SK-N-SH treated with all-trans-retinoic acid at 6 μM for 48 hours (cell line): Measurements from ENCODE around the gene GALNTL6.

Experiments
- ATAC-seq: fragments of 200-7000 bp; cut with Tn5 transposase; 3 replicates; pipeline ENCODE4 v1.9.1; 2020; ENCODE audit warnings: mild to moderate bottlenecking, moderate library complexity
- ARNTL ChIP-seq: fragments of 450-650 bp; formaldehyde crosslinking; IDR thresholded peaks from 2 replicates; pipeline ENCODE4 v1.5.0; 2020; ENCODE audit warnings: low read depth, mild to moderate bottlenecking, moderate library complexity, borderline replicate concordance
- BACH2 ChIP-seq: fragments of 250-450 bp; sonication (Bioruptor Pico); IDR thresholded peaks from 2 replicates; pipeline ENCODE4 v1.9.0; 2021; ENCODE audit warnings: mild to moderate bottlenecking, borderline replicate concordance
- CSDC2 ChIP-seq: fragments of 250-450 bp; sonication (Bioruptor Pico); IDR thresholded peaks from 2 replicates; pipeline ENCODE4 v1.5.0; 2020; ENCODE audit warnings: mild to moderate bottlenecking, moderate library complexity
- ESRRG ChIP-seq: fragments of 250-450 bp; sonication (Bioruptor Pico); IDR thresholded peaks from 2 replicates; pipeline ENCODE4 v1.6.1; 2021; ENCODE audit warnings: mild to moderate bottlenecking
- GLIS3 ChIP-seq: fragments of 250-450 bp; sonication (Bioruptor Pico); IDR thresholded peaks from 2 replicates; pipeline ENCODE4 v1.5.0; 2020; ENCODE audit warnings: mild to moderate bottlenecking, moderate library complexity
- ISL1 ChIP-seq: fragments of 250-450 bp; sonication (Bioruptor Pico); IDR thresholded peaks from 2 replicates; pipeline ENCODE4 v2.1.2; 2022; ENCODE audit warnings: mild to moderate bottlenecking, moderate library complexity
- OSR1 ChIP-seq: fragments of 250-450 bp; sonication (Bioruptor Pico); IDR thresholded peaks from 2 replicates; pipeline ENCODE4 v1.8.0; 2022; ENCODE audit warnings: moderate library complexity, mild to moderate bottlenecking, inconsistent platforms
- PPARA ChIP-seq: fragments of 250-450 bp; sonication (Bioruptor Pico); IDR thresholded peaks from 2 replicates; pipeline ENCODE4 v1.5.0; 2020; ENCODE audit warnings: mild to moderate bottlenecking, borderline replicate concordance
- RARB ChIP-seq: fragments of 250-450 bp; sonication (Bioruptor Pico); IDR thresholded peaks from 2 replicates; pipeline ENCODE4 v1.8.0; 2021; ENCODE audit warnings: mild to moderate bottlenecking, moderate library complexity
- SNAI2 ChIP-seq: fragments of 250-450 bp; sonication (Bioruptor Pico); IDR thresholded peaks from 2 replicates; pipeline ENCODE4 v1.5.0; 2020; ENCODE audit warnings: mild to moderate bottlenecking, moderate library complexity
- TCF4 ChIP-seq: fragments of 250-450 bp; sonication (Bioruptor Pico); IDR thresholded peaks from 2 replicates; pipeline ENCODE4 v1.8.0; 2021; ENCODE audit warnings: mild to moderate bottlenecking, moderate library complexity, borderline replicate concordance
- TOX ChIP-seq: fragments of 250-450 bp; sonication (Bioruptor Pico); IDR thresholded peaks from 2 replicates; pipeline ENCODE4 v1.8.0; 2021; ENCODE audit warnings: mild to moderate bottlenecking, moderate library complexity, borderline replicate concordance
- ZC3H10 ChIP-seq: fragments of 250-450 bp; sonication (Bioruptor Pico); IDR thresholded peaks from 2 replicates; pipeline ENCODE4 v1.5.1; 2021; ENCODE audit warnings: mild to moderate bottlenecking, moderate library complexity
- ZFP3 ChIP-seq: fragments of 250-450 bp; sonication (Bioruptor Pico); IDR thresholded peaks from 2 replicates; pipeline ENCODE4 v1.5.0; 2020; ENCODE audit warnings: mild to moderate bottlenecking, moderate library complexity
- ZNF565 ChIP-seq: fragments of 450-650 bp; formaldehyde crosslinking; conservative IDR thresholded peaks from 2 replicates; pipeline ENCODE4 v1.5.0; 2020; ENCODE audit warnings: low read depth, mild to moderate bottlenecking, moderate library complexity
- ZNF8 ChIP-seq: fragments of 450-650 bp; formaldehyde crosslinking; IDR thresholded peaks from 2 replicates; pipeline ENCODE4 v1.5.0; 2020; ENCODE audit warnings: mild to moderate bottlenecking, moderate library complexity
- TF ChIP-seq, protein P1 (sequence below): fragments of 250-450 bp; sonication (Bioruptor Pico); IDR thresholded peaks from 2 replicates; pipeline ENCODE4 v1.5.1; 2021; ENCODE audit warnings: mild to moderate bottlenecking, moderate library complexity
- TF ChIP-seq, protein P2 (sequence below): fragments of 250-450 bp; sonication (Bioruptor Pico); IDR thresholded peaks from 2 replicates; pipeline ENCODE4 v1.8.0; 2020; ENCODE audit warnings: mild to moderate bottlenecking, moderate library complexity, borderline replicate concordance
- TF ChIP-seq, protein P3 (sequence below): fragments of 250-450 bp; sonication (Bioruptor Pico); IDR thresholded peaks from 2 replicates; pipeline ENCODE4 v1.8.0; 2021; ENCODE audit warnings: low read depth, mild to moderate bottlenecking, moderate library complexity, borderline replicate concordance
- TF ChIP-seq, protein P4 (sequence below): fragments of 250-450 bp; sonication (Bioruptor Pico); IDR thresholded peaks from 2 replicates; pipeline ENCODE4 v1.5.1; 2020; ENCODE audit warnings: low read depth, mild to moderate bottlenecking, moderate library complexity

The GALNTL6 gene

DNA sequence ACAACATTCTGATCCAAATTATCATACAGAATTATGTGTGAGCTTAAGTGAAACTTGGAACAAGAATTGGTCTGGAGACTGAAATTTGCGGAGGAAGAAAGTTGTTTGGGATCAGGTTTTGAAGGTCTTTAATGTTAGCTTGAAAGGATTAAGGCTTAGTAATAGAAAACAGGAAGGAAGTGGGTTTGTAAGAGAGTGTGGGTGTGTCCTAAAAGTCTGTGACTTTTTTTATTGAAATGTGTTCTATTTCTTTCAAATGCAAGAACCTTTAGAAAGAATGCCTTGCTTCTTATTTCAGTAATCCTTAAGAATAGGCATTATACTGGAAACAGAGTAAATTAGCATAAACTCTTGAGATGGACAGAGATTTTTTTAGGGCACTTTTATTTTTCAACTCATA lies 198.0 kb downstream of the GALNTL6 start:
- ATAC-seq: no peak
- TF ChIP-seq, protein P1, sequence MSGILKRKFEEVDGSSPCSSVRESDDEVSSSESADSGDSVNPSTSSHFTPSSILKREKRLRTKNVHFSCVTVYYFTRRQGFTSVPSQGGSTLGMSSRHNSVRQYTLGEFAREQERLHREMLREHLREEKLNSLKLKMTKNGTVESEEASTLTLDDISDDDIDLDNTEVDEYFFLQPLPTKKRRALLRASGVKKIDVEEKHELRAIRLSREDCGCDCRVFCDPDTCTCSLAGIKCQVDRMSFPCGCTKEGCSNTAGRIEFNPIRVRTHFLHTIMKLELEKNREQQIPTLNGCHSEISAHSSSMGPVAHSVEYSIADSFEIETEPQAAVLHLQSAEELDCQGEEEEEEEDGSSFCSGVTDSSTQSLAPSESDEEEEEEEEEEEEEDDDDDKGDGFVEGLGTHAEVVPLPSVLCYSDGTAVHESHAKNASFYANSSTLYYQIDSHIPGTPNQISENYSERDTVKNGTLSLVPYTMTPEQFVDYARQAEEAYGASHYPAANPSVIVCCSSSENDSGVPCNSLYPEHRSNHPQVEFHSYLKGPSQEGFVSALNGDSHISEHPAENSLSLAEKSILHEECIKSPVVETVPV: no peak
- TF ChIP-seq ARNTL (CRISPR knock-in tag) (no peak), ZC3H10 (no peak), ZNF565 (CRISPR knock-in tag) (no peak), RARB (CRISPR knock-in tag) (no peak), ZNF8 (CRISPR knock-in tag) (no peak), SNAI2 (CRISPR knock-in tag) (no peak), BACH2 (CRISPR knock-in tag) (no peak), PPARA (CRISPR knock-in tag) (no peak), ESRRG (no peak), ZFP3 (CRISPR knock-in tag) (no peak), OSR1 (CRISPR knock-in tag) (no peak), GLIS3 (CRISPR knock-in tag) (no peak), ISL1 (CRISPR knock-in tag) (no peak), CSDC2 (no peak)
- TF ChIP-seq, protein P2, sequence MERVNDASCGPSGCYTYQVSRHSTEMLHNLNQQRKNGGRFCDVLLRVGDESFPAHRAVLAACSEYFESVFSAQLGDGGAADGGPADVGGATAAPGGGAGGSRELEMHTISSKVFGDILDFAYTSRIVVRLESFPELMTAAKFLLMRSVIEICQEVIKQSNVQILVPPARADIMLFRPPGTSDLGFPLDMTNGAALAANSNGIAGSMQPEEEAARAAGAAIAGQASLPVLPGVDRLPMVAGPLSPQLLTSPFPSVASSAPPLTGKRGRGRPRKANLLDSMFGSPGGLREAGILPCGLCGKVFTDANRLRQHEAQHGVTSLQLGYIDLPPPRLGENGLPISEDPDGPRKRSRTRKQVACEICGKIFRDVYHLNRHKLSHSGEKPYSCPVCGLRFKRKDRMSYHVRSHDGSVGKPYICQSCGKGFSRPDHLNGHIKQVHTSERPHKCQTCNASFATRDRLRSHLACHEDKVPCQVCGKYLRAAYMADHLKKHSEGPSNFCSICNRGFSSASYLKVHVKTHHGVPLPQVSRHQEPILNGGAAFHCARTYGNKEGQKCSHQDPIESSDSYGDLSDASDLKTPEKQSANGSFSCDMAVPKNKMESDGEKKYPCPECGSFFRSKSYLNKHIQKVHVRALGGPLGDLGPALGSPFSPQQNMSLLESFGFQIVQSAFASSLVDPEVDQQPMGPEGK: no peak
- TF ChIP-seq, protein P3, sequence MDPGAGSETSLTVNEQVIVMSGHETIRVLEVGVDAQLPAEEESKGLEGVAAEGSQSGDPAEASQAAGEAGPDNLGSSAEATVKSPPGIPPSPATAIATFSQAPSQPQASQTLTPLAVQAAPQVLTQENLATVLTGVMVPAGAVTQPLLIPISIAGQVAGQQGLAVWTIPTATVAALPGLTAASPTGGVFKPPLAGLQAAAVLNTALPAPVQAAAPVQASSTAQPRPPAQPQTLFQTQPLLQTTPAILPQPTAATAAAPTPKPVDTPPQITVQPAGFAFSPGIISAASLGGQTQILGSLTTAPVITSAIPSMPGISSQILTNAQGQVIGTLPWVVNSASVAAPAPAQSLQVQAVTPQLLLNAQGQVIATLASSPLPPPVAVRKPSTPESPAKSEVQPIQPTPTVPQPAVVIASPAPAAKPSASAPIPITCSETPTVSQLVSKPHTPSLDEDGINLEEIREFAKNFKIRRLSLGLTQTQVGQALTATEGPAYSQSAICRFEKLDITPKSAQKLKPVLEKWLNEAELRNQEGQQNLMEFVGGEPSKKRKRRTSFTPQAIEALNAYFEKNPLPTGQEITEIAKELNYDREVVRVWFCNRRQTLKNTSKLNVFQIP (CRISPR knock-in tag): no peak
- TF ChIP-seq, protein P4, sequence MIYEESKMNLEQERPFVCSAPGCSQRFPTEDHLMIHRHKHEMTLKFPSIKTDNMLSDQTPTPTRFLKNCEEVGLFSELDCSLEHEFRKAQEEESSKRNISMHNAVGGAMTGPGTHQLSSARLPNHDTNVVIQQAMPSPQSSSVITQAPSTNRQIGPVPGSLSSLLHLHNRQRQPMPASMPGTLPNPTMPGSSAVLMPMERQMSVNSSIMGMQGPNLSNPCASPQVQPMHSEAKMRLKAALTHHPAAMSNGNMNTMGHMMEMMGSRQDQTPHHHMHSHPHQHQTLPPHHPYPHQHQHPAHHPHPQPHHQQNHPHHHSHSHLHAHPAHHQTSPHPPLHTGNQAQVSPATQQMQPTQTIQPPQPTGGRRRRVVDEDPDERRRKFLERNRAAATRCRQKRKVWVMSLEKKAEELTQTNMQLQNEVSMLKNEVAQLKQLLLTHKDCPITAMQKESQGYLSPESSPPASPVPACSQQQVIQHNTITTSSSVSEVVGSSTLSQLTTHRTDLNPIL (CRISPR knock-in tag): no peak

DNA sequence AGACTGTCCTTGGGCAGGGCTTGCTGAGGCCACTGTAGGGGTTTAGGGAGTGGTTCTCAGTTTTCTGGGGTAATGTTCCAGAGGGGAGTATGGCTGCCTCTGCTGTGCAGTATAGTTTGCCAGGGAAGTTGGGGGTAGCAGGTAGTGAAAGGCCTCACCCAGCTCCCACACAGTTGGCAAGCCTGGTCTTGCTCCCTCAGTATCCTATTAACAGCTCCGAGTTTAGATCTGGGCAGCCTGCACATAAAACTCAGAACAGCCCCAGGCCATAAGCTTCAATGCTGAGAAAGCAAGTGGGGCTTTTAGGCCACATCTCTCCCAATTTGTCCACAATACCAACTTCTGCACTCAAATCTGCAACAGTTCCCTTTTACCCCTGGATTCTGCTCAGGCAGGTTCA lies 205.2 kb downstream of the GALNTL6 start:
- ATAC-seq: no peak
- TF ChIP-seq ZFP3 (CRISPR knock-in tag) (no peak), RARB (CRISPR knock-in tag) (no peak)
- TF ChIP-seq, protein P3 (CRISPR knock-in tag): no peak

DNA sequence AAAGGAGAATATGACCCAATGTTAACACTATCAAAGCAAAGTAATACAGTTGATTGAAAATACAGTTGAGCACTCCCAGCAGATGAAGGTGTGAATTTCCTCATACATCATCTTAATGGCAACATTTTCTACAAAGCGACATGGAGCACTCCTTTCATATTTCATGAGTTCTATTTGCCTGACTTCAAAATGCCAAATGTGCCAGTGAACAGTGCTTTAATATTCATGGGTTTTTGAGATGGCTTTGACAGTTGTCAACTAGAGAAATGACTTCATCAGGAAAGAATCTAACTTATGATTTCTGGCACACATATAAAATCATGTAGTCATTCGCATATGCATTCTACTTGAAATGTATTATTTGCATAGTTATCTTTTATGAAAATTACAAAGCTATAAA lies 222.4 kb downstream of the GALNTL6 start:
- no peak for TF ChIP-seq TCF4
- TF ChIP-seq ZNF8 (CRISPR knock-in tag): no peak
- TF ChIP-seq ZFP3 (CRISPR knock-in tag): no peak
- no peak for TF ChIP-seq ISL1 (CRISPR knock-in tag)
- no peak for TF ChIP-seq ZNF565 (CRISPR knock-in tag)
- no peak for TF ChIP-seq SNAI2 (CRISPR knock-in tag)
- no peak for TF ChIP-seq GLIS3 (CRISPR knock-in tag)
- TF ChIP-seq TOX (CRISPR knock-in tag): no peak
- no peak for TF ChIP-seq RARB (CRISPR knock-in tag)
- TF ChIP-seq, protein P2: no peak
- TF ChIP-seq, protein P1: no peak
- TF ChIP-seq ZC3H10: no peak
- TF ChIP-seq OSR1 (CRISPR knock-in tag): no peak
- TF ChIP-seq BACH2 (CRISPR knock-in tag): no peak
- TF ChIP-seq CSDC2: no peak
- TF ChIP-seq, protein P3 (CRISPR knock-in tag): no peak
- ATAC-seq: no peak
